Lower lobe of right lung (tissue), 2 donors: ENCODE measurements around the gene C1orf21. TPM values are rescaled to one million over a fixed set of nuclear protein-coding genes. Genes with fewer than 3 reads are reported as not detected.

ENCODE experiments used
- ATAC-seq, 2 donors: fragments of 200-7000 bp; cut with Tn5 transposase; one replicate each; pipeline ENCODE4 v1.9.1; 2020 to 2022; ENCODE audit warnings: mild to moderate bottlenecking in 2 of 2, moderate library complexity in 2 of 2
- DNase-seq: peaks from one replicate; pipeline ENCODE4 v3.0.0-alpha.2; 2020
- H3K27ac ChIP-seq: fragments of 200-600 bp; one replicate; pipeline ENCODE4 v1.8.0; 2022
- H3K27me3 ChIP-seq: fragments of 200-600 bp; one replicate; pipeline ENCODE4 v1.8.0; 2022; ENCODE audit warnings: low read depth
- H3K36me3 ChIP-seq: fragments of 200-600 bp; one replicate; pipeline ENCODE4 v1.8.0; 2022; ENCODE audit warnings: mild to moderate bottlenecking
- H3K4me1 ChIP-seq: fragments of 200-600 bp; one replicate; pipeline ENCODE4 v1.8.0; 2022
- H3K4me3 ChIP-seq: fragments of 200-600 bp; one replicate; pipeline ENCODE4 v1.8.0; 2022; ENCODE audit warnings: mild to moderate bottlenecking
- H3K9me3 ChIP-seq: fragments of 200-600 bp; one replicate; pipeline ENCODE4 v1.8.0; 2022
- intact Hi-C: fragments of 100-400 bp; cut with DNase I; formaldehyde crosslinking; loops from one replicate; pipeline ENCODE4 v1.11.0; 2022
- total RNA-seq: library from RNA; stranded (reverse); fragmentation: NEBNext Ultra II Directional; extraction: Animal tissue kit (Norgen Biotek cat#: 25700); gene quantifications from one replicate; pipeline ENCODE4 v1.2.1, GENCODE V29; 2021
- TF ChIP-seq, protein P1 (sequence below): fragments of 200-600 bp; IDR thresholded peaks from one replicate; pipeline ENCODE4 v1.8.0; 2022; ENCODE audit warnings: antibody characterized with exemption, mild to moderate bottlenecking
- donor health status: DM: no; HTN: yes; CAD: no; lungs with severe emphysema.

C1orf21 gene
- total RNA-seq, 1 donor from 2014 or later, result 70.8 TPM

DNA sequence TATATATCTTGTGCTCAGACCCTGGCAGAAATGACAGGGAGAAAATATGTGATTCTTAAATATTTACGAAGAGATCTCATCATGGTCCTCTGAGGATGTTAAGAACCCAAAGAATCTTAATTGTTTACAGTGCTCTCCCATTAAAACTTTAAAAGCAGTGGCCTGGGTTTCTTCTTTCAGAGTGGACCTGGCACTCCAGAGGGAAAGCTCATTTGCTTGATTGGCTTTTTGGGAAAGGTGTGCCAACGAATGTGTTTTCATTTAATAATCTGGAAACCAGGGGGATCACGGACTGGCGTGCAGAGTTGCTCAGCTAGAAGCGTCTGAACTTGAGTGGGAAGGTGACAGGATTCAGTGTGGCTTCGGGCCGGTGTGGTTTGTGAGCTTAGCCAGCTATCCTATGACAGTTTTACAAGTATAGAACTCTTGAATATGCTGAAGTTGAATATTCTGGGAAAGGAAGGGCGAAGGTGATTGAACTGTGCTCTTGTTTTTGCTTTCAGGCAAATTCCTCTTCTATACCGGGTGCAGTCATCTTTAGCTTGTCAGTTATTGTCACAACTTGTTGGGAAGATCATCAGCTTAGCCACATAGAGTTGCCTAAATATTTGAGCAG lies 154.8 kb downstream of the C1orf21 start:
- Histone ChIP-seq H3K4me1 (peaks cover under 1% of the 10 kb centered on the region), H3K9me3 (peaks cover 6% of the 10 kb centered on the region), H3K27me3 (no peaks in the 10 kb centered on the region), H3K4me3 (no peak overlapping the region), H3K36me3 (no peaks in the 10 kb centered on the region), H3K27ac (no peak overlapping the region)
- no peak for DNase-seq
- ATAC-seq, result no peak
- TF ChIP-seq, protein P1, sequence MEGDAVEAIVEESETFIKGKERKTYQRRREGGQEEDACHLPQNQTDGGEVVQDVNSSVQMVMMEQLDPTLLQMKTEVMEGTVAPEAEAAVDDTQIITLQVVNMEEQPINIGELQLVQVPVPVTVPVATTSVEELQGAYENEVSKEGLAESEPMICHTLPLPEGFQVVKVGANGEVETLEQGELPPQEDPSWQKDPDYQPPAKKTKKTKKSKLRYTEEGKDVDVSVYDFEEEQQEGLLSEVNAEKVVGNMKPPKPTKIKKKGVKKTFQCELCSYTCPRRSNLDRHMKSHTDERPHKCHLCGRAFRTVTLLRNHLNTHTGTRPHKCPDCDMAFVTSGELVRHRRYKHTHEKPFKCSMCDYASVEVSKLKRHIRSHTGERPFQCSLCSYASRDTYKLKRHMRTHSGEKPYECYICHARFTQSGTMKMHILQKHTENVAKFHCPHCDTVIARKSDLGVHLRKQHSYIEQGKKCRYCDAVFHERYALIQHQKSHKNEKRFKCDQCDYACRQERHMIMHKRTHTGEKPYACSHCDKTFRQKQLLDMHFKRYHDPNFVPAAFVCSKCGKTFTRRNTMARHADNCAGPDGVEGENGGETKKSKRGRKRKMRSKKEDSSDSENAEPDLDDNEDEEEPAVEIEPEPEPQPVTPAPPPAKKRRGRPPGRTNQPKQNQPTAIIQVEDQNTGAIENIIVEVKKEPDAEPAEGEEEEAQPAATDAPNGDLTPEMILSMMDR, result no peak
- intact Hi-C loops, result no loop called here

DNA sequence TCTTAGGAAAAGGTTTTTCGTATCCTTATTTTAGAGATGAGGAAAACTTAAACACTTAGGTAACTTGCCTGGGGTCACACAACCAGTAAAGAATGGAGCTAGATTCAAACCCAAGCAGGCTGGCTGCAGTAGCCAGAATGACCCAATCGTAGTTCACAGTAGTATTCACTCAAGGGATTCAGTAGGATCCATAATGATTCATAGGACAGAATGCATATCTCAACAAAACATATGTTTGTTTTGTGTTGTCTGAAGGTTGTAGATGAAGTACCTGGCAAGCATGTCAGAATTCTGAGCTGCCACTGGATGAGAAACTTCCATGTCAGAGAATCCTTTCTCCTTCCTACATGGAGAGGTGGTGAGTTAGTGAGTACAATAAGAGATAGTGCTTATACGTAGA lies 155.5 kb downstream of the C1orf21 start:
- DNase-seq (no peak), ATAC-seq (no peak)
- intact Hi-C loops, result no loop called here
- Histone ChIP-seq H3K27ac (no peak overlapping the region), H3K27me3 (no peaks in the 10 kb centered on the region), H3K36me3 (no peaks in the 10 kb centered on the region), H3K9me3 (peaks cover 6% of the 10 kb centered on the region), H3K4me3 (no peak overlapping the region), H3K4me1 (peaks cover 5% of the 10 kb centered on the region)
- TF ChIP-seq, protein P1, result no peak

DNA sequence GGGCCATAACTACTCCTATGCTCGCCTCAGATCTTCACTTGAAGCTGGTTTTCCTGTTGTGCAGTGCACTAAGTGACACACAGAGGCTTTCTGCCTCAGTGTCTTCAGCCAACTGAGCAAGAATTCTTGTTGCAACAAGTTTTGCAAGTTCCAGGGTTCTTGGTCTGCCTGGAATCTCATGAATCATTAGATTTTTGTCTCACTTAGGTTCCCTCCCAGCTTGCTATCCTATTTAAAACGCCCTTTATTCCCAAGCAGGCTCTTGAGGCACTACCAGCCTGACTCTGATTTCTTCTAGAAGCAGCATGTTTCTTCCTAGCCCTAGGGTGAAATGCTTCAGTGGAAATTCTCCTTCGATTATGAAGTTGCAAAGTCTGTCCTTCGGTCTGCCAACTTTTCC lies 158.8 kb downstream of the C1orf21 start:
- Histone ChIP-seq H3K36me3 (no peaks in the 10 kb centered on the region), H3K4me1 (peaks cover 5% of the 10 kb centered on the region), H3K27me3 (no peaks in the 10 kb centered on the region), H3K9me3 (no peaks in the 10 kb centered on the region), H3K4me3 (no peak overlapping the region), H3K27ac (no peak overlapping the region)
- TF ChIP-seq, protein P1, result no peak
- intact Hi-C loops, result no loop called here
- DNase-seq (no peak), ATAC-seq (no peak)

DNA sequence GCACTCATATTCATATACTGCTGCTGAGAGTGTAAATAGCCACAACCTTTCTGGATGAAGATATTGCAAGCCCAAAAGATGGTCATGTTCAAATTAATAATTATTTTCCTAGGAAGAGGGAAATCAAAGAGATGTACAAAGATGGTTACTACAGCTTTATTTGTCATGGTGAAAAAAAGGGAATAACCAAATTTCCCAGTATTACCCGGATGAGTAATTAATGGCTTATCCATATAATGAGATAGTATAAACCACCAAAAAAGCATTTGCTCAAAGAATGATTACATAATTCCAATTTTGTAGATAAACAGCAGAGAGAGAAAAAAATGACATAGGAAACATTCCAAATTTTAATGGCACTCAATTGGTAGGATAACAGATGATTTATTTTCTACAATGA lies 165.6 kb downstream of the C1orf21 start:
- Histone ChIP-seq H3K4me3 (no peak overlapping the region), H3K4me1 (no peaks in the 10 kb centered on the region), H3K9me3 (no peaks in the 10 kb centered on the region), H3K27me3 (no peaks in the 10 kb centered on the region), H3K27ac (no peak overlapping the region), H3K36me3 (no peaks in the 10 kb centered on the region)
- ATAC-seq (no peak), DNase-seq (no peak)
- TF ChIP-seq, protein P1, result no peak
- intact Hi-C loops, result no loop called here

DNA sequence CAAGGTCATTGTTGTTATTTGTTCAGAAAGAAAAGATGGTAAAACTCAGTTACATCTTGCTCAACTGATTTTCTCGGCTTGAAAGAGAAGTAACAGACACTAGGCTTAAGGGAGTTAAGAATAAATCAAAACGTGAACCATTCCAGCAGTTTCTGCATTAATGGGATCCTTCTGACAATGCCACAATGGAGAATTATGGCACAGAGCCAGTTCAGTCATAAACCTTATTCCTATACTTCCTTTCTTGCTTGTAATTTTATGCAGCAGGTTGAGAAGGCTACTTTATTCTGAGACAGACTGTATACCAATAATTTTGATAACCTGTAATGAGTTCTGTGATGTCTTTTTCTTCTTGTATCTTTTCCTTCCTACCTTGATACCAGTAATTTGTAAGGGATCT lies 167.0 kb downstream of the C1orf21 start:
- H3K9me3 ChIP-seq, result no peaks in the 10 kb centered on the region
- H3K4me3 ChIP-seq, result no peak overlapping the region
- H3K36me3 ChIP-seq, result no peaks in the 10 kb centered on the region
- TF ChIP-seq, protein P1, result no peak
- no peaks in the 10 kb centered on the region for H3K27me3 ChIP-seq
- ATAC-seq, result no peak
- no peak for DNase-seq
- no peaks in the 10 kb centered on the region for H3K4me1 ChIP-seq
- H3K27ac ChIP-seq, result no peak overlapping the region
- intact Hi-C loops, result no loop called here
